C4-2B (cell line): Measurements from ENCODE around the gene DBN1.

Experiments
- ZFX ChIP-seq: fragments of 450-650 bp; IDR thresholded peaks from 2 replicates; pipeline ENCODE4 v1.6.1; 2017
- TF ChIP-seq, protein P1 (sequence below): fragments of 450-650 bp; conservative IDR thresholded peaks from 2 replicates; pipeline ENCODE4 v1.5.1; 2017; ENCODE audit warnings: mild to moderate bottlenecking

DNA sequence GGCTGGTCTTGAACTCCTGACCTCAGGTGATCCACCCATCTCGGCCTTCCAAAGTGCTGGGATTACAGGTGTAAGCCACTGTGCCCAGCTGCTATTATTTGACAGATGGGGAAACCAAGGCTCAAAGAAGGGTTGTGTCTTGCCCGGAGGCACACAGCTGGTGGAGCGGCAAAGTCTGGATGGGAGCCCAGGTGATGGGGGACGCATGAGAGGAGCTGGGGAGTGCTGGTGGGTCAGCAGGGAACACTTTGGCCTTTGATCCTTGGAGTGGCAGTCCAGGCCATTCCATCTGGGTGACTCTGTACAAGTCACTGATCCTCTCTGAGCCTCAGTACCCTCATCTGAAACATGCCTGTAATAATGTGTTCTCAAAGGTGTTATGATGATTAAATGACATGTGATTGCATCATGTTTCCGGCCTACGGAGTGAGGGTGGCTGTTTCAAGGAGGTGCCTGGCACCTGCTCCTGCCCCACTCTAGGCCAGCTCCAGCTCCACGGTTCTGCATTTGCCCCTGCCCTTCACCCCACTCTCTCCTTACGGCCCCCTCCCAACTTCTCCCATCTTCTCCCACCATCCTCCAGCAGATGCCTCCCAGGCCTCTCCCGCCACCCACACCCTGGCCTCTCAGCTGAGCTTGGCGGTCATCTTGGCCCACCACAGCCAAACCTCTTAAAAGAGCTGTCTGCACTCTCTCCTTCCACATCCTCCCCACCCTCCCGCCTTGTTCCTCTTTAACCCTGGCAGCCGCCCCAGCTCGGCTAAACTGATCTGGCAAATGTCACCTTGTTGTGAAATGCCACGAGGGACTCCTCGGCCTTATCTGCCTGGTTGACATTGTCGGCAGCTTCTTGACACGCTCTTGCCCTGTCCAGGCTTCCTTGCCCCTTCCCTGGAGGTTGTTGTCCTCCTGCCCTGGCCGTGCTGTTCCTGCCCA lies 5.5 kb upstream of the DBN1 start:
- TF ChIP-seq, protein P1, sequence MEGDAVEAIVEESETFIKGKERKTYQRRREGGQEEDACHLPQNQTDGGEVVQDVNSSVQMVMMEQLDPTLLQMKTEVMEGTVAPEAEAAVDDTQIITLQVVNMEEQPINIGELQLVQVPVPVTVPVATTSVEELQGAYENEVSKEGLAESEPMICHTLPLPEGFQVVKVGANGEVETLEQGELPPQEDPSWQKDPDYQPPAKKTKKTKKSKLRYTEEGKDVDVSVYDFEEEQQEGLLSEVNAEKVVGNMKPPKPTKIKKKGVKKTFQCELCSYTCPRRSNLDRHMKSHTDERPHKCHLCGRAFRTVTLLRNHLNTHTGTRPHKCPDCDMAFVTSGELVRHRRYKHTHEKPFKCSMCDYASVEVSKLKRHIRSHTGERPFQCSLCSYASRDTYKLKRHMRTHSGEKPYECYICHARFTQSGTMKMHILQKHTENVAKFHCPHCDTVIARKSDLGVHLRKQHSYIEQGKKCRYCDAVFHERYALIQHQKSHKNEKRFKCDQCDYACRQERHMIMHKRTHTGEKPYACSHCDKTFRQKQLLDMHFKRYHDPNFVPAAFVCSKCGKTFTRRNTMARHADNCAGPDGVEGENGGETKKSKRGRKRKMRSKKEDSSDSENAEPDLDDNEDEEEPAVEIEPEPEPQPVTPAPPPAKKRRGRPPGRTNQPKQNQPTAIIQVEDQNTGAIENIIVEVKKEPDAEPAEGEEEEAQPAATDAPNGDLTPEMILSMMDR, result no peak
- no peak for TF ChIP-seq ZFX
